ENCODE results near the gene TRAF3IP1.

GRCh38 chr2:238401551-238401950 is 81.2 kb downstream of the TRAF3IP1 start:
- TF ChIP-seq ZNF318 (CRISPR knock-in tag; IDR thresholded peaks at IDR 0.05) (no peak), RBM39 (IDR thresholded peaks at IDR 0.05; ENCODE audit: low read depth, low read length, poor library complexity, severe bottlenecking) (no peak), CTCF (CRISPR knock-in tag; IDR thresholded peaks at IDR 0.05) (no peak)
